Measurements from ENCODE around the gene LPIN1.

GRCh38 chr2:11699686-11700670 is 46.5 kb upstream of the LPIN1 start:
- TF ChIP-seq KLF16 (CRISPR knock-in tag; IDR thresholded peaks at IDR 0.05): no peak
- TF ChIP-seq GTF2F1 (IDR thresholded peaks at IDR 0.05; ENCODE audit: low read length): no peak
- no peak for TF ChIP-seq ZNF512 (CRISPR knock-in tag; IDR thresholded peaks at IDR 0.05)
- no peak for TF ChIP-seq TAF1 (CRISPR knock-in tag; IDR thresholded peaks at IDR 0.05)
- TF ChIP-seq POLR2A (IDR thresholded peaks at IDR 0.05; ENCODE audit: insufficient read depth in 1 of 2, low read depth in 2 of 2, low read length in 2 of 2): no peak
- no peak for TF ChIP-seq ASH2L (IDR thresholded peaks at IDR 0.05; ENCODE audit: insufficient read length, low read depth, low read length)
- no peak for TF ChIP-seq BCL3 (CRISPR knock-in tag; IDR thresholded peaks at IDR 0.05)
- no peak for TF ChIP-seq RNF2 (conservative IDR thresholded peaks at IDR 0.05; ENCODE audit: low read depth)
- no peak for TF ChIP-seq ZZZ3 (CRISPR knock-in tag; IDR thresholded peaks at IDR 0.05; ENCODE audit: borderline replicate concordance)
- no peak for TF ChIP-seq ZBTB33 (CRISPR knock-in tag; IDR thresholded peaks at IDR 0.05)
- TF ChIP-seq CTCF (CRISPR knock-in tag; IDR thresholded peaks at IDR 0.05): no peak
- no peak for TF ChIP-seq FOXJ3 (CRISPR knock-in tag; IDR thresholded peaks at IDR 0.05; ENCODE audit: borderline replicate concordance)
